ENCODE results near the gene DCBLD2.

Gene DCBLD2

DNA sequence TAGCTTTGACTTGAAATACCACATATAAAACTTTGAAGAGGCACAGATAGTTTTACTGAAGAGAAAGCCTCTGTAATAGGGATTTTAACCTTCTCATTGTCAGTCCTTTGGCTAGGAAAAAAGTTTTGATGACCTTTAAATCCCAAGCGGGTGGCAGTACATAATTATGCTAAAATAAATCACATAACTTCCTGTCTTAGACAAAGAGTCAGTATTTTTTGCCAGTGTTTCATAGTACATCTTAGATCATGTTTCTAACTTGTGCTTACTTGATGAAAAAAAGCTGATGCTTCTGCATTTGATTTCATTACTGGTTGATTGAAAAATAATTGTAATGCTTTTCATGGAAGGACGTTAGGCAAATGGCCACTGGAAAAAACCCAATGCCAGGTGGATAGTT is 132.5 kb downstream of the DCBLD2 start:
- DNase-seq (ENCODE audit: low read depth): no peak

- DNase-seq (ENCODE audit: low read depth): no peak
Measured at GRCh38 chr3:98766924-98767323, 134.6 kb downstream of the DCBLD2 start.

GRCh38 chr3:98765721-98766120 is 135.8 kb downstream of the DCBLD2 start:
- DNase-seq (ENCODE audit: low read depth): no peak

DNA sequence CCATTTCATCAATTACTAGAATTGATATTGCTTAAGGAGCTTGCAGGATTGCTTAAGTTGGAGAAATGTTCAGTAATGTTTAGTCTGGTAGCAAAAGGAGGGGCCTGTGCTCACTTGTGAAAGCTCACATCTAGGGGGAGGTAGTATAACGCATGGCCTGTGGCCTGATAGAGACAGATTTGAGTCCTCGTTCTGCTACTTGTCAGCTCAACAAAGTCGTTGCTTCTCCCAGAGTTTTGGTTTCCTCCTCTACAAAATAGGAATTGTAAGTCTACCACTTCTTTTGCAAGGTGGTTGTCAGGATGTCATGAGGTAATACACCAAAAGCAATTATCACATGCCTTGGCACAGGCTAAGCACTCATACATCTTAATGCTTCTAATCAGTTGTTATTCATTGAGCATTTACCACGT is 137.0 kb downstream of the DCBLD2 start:
- no peak for DNase-seq (ENCODE audit: low read depth)

DNA sequence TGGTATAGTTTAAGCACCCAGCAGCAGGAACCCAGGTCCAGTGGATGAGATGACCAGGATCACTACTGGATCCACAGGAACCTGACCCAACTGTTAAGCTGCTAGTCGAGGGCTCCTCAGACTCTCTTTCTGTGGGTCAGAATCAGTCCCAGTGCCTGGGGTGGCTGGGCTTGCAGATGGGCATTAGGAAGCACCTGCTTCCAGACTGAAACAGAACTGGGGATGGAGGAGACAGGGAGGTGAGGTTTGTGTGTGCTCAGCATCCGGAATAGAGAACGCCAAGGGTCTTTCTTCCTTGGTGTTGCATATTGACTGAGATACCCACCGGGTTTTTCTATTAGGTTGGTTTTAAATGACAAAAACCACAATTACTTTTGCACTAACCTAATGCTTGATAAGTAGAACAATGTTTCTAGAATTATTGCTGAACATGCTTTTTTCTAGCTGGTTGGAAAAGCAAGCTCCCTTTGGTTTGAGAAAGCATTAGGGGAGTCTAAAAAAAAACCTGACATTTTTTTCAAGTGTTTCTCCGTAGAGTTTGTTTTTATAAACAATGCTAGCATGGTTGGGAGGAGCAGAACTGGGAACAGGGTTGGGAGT is 137.6 kb downstream of the DCBLD2 start:
- no peak for DNase-seq (ENCODE audit: low read depth)

GRCh38 chr3:98763076-98763475 is 138.4 kb downstream of the DCBLD2 start, which contains the start of gene ST3GAL6:
Gene ST3GAL6 (plus strand): TSS chr3:98763340. CDS start chr3:98768441, 5,101 bp downstream.
- peak; percentile 58 for DNase-seq (ENCODE audit: low read depth)

- no peak for DNase-seq (ENCODE audit: low read depth)
Measured at GRCh38 chr3:98761643-98762229, 139.8 kb downstream of the DCBLD2 start.

- no peak for DNase-seq (ENCODE audit: low read depth)
Measured at GRCh38 chr3:98759629-98760028, 141.9 kb downstream of the DCBLD2 start.

GRCh38 chr3:98755601-98756000 is 145.9 kb downstream of the DCBLD2 start:
- no peak for DNase-seq (ENCODE audit: low read depth)

- DNase-seq (ENCODE audit: low read depth): no peak
Measured at GRCh38 chr3:98754483-98754882, 147.0 kb downstream of the DCBLD2 start.

GRCh38 chr3:98750276-98750919 is 151.1 kb downstream of the DCBLD2 start:
- peak; percentile 15 for DNase-seq (ENCODE audit: low read depth)

DNA sequence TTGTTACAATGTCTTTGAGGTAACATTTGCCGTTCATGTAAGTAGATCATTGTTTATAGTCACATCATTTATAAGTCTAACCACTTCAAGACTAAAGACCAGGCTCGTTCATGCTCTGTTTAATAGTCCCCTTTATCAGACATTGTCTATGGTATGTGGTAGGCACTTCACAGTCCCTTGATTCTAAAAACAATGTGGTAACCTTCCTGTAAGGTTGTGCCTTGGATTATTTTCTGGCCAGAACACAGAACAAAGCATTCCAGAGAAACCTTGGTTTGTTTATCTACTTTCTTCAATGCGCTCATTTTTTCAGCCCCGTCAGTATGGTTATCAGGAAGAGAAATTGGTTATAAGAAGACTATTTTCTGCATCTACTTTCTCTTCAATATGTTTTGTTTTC is 154.6 kb downstream of the DCBLD2 start:
- DNase-seq (ENCODE audit: low read depth): no peak

DNA sequence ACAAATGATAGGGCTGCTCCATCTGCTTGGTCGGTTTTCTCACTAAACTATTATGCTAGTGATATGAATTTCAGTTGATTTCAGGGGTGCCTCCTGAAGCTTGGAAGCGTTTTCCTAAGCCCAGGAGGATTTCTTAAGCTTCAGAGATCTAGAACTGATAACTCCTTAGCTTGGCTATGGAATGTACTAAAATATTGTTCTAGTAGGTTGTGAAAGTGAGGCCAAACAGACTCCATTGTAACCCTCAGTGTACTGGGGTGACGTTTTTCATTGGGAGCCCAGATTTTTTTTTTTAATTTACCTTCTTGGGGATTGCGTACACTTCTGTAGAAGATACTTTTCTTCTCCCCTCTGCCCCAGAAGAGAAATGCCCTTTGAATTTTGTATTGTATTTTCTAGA is 155.4 kb downstream of the DCBLD2 start:
- no peak for DNase-seq (ENCODE audit: low read depth)
